Pancreas (tissue), 10 donors: ENCODE data around the gene EVPL. TPM values are rescaled to one million over a fixed set of nuclear protein-coding genes. Genes with fewer than 3 reads are reported as not detected.

Experiments
- ATAC-seq, 4 donors: fragments of 200-7000 bp; cut with Tn5 transposase; one replicate each; pipeline versions ENCODE4 v1.8.0 to v1.9.1; 2020; ENCODE audit warnings: mild to moderate bottlenecking in 4 of 4, moderate library complexity in 4 of 4
- DNase-seq, 6 donors: peaks; one replicate each; pipeline ENCODE4 v3.0.0-alpha.2; 2020
- FAIRE-seq: peaks from 2 replicates; lab custom pipeline; 2012; peaks lifted over from hg19 to GRCh38; lab: Jason Lieb, UNC
- H3K27ac ChIP-seq, 4 donors: fragments of 200-600 bp; sonication (generic); 1 replicate in 3 of 4; 2 replicates in 1 of 4; pipeline versions ENCODE4 v1.5.0 to v1.8.0; 2020
- H3K27me3 ChIP-seq, 4 donors: fragments of 200-600 bp; one replicate each; pipeline ENCODE4 v1.8.0; 2021
- H3K36me3 ChIP-seq, 3 donors: fragments of 200-600 bp; sonication (generic) in 1 of 3; one replicate each; pipeline versions ENCODE4 v1.5.0 to v1.8.0; 2020 to 2021
- H3K4me1 ChIP-seq, 3 donors: fragments of 200-600 bp; one replicate each; pipeline ENCODE4 v1.8.0; 2021
- H3K4me3 ChIP-seq, 4 donors: fragments of 200-600 bp; sonication (generic) in 2 of 4; one replicate each; pipeline versions ENCODE4 v1.5.0 to v1.8.0; 2020 to 2021
- H3K9me3 ChIP-seq, 4 donors: fragments of 200-600 bp; one replicate each; pipeline ENCODE4 v1.8.0; 2021
- CTCF ChIP-seq, 4 donors: fragments of 200-600 bp; sonication (generic) in 3 of 4; IDR thresholded peaks; one replicate each; pipeline versions ENCODE4 v1.5.0 to v1.8.0; 2021; ENCODE audit warnings: antibody characterized with exemption in 4 of 4
- WGBS, 2 donors: extraction: QIAGEN DNeasy Blood & Tissue Kit; methylation state at CpG; one replicate each; pipeline ENCODE4 v1.1.7; 2013; 5-methylcytosine and 5-hydroxymethylcytosine counted together
- intact Hi-C, 3 donors: fragments of 100-400 bp; cut with DNase I; formaldehyde crosslinking; loops; one replicate each; pipeline versions ENCODE4 v1.11.1 to v1.14.2; 2022
- polyA plus RNA-seq, 2 donors: library from polyadenylated mRNA; stranded (reverse); fragments of 200-250 nt; gene quantifications; one replicate each; pipeline ENCODE4 v1.2.3, GENCODE V29; 2013
- total RNA-seq, 6 donors: library from RNA; stranded (reverse); fragmentation: NEBNext Ultra II Directional in 4 of 6; extraction: Animal tissue kit (Norgen Biotek cat#: 25700) in 4 of 6; gene quantifications; one replicate each; pipeline versions ENCODE4 v1.2.1 to v1.2.4, GENCODE V29; 2021 to 2023
- donor health status: healthy with polysubstance abuse.
- donor health status: DM: no; HTN: no; CAD: no; lungs with moderate emphysema.
- donor health status: DM: no; HTN: no; CAD: no.
- donor health status: control.
- donor health status: control.
- donor health status: Bipolar disorder and iron deficiency.
- donor health status: DM: yes; HTN: yes; CAD: no.
- donor health status: DM: no; HTN: no; CAD: no.
- donor health status: DM: no; HTN: no; CAD: no.
- donor health status: DM: yes; HTN: yes; CAD: no.

EVPL gene
- total and polyA plus RNA-seq, 8 donors: 1.3 to 14.6 (median 3.3) TPM

- Histone ChIP-seq H3K9me3 (no peaks in the 10 kb centered on the region), H3K27ac (no peak overlapping the region), H3K36me3 (no peaks in the 10 kb centered on the region), H3K4me1 (no peaks in the 10 kb centered on the region), H3K27me3 (no peaks in the 10 kb centered on the region), H3K4me3 (no peak overlapping the region)
- FAIRE-seq (no peak), DNase-seq (peak; percentile 68 to 91 (median 82)), ATAC-seq (peak; percentile 87 to 98 (median 95))
- peak; percentile 92 to 99 (median 98) for TF ChIP-seq CTCF (IDR thresholded peaks at IDR 0.05)
- intact Hi-C loops: no loop called here
- 21 to 24% methylated on average over 19 of the region's 19 CpGs for WGBS, 2 donors
Measured at GRCh38 chr17:76014100-76014924, 12.8 kb downstream of the EVPL start.

- Histone ChIP-seq H3K4me1 (no peaks in the 10 kb centered on the region), H3K36me3 (no peaks in the 10 kb centered on the region), H3K27me3 (no peaks in the 10 kb centered on the region), H3K27ac (no peak overlapping the region), H3K4me3 (no peak overlapping the region), H3K9me3 (no peaks in the 10 kb centered on the region)
- no peak for TF ChIP-seq CTCF (IDR thresholded peaks at IDR 0.05)
- intact Hi-C loops: no loop called here
- 73 to 74% methylated on average over 15 of the region's 15 CpGs for WGBS, 2 donors
- FAIRE-seq: no peak
- DNase-seq: no peak
- no peak for ATAC-seq
Measured at GRCh38 chr17:76013377-76013932, 13.7 kb downstream of the EVPL start.

- 87 to 92% methylated on average over 5 of the region's 5 CpGs for WGBS, 2 donors
- TF ChIP-seq CTCF (IDR thresholded peaks at IDR 0.05): no peak
- no peaks in the 10 kb centered on the region for H3K9me3 ChIP-seq
- no peak for FAIRE-seq
- no peak overlapping the region for H3K27ac ChIP-seq
- intact Hi-C loops: no loop called here
- H3K4me3 ChIP-seq: no peak overlapping the region
- H3K27me3 ChIP-seq: no peaks in the 10 kb centered on the region
- ATAC-seq: no peak
- DNase-seq: no peak
- H3K4me1 ChIP-seq: no peaks in the 10 kb centered on the region
- H3K36me3 ChIP-seq: no peaks in the 10 kb centered on the region
Measured at GRCh38 chr17:76011951-76012350, 15.2 kb downstream of the EVPL start.

- no peak overlapping the region for H3K4me3 ChIP-seq
- no peak for ATAC-seq
- FAIRE-seq: no peak
- no peaks in the 10 kb centered on the region for H3K9me3 ChIP-seq
- intact Hi-C loops: loop anchor here in 1 of 3 donors (5.0 kb wide), 1 partner anchor 103 kb away; no protein-coding TSS in a partner anchor
- 85 to 86% methylated on average over 21 of the region's 21 CpGs for WGBS, 2 donors
- H3K27ac ChIP-seq: no peak overlapping the region
- no peaks in the 10 kb centered on the region for H3K36me3 ChIP-seq
- H3K27me3 ChIP-seq: no peaks in the 10 kb centered on the region
- no peaks in the 10 kb centered on the region for H3K4me1 ChIP-seq
- DNase-seq: no peak
- no peak for TF ChIP-seq CTCF (IDR thresholded peaks at IDR 0.05)
Measured at GRCh38 chr17:76009969-76010661, 17.0 kb downstream of the EVPL start.
